ENCODE data around the gene GLI2.

Gene GLI2

GRCh38 chr2:120759543-120760331, 24.1 kb downstream of the GLI2 start:
- no peak for DNase-seq

GRCh38 chr2:120760446-120761135, 24.9 kb downstream of the GLI2 start:
- no peak for DNase-seq

GRCh38 chr2:120761164-120761861, 25.6 kb downstream of the GLI2 start:
- DNase-seq = no peak

DNA sequence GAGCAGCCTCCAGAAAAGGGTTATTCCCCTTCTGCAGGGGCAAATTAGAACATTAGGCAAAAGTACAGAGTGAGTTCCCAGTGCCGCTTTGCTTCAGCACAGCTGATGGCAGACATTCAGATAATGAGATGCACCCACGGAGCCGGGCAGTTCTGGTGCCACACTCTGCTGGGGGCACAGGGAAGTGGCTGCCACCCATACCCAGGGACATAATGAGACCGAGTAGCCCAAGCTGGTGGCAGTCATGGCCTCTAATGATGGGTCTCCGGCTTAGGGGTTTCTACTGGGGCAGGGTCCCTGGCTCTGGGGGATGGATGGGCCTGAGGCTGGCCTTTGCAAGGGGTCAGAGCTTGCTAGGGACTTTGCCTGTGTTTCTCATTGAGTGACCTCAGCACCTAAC, 26.2 kb downstream of the GLI2 start:
- DNase-seq = no peak

DNA sequence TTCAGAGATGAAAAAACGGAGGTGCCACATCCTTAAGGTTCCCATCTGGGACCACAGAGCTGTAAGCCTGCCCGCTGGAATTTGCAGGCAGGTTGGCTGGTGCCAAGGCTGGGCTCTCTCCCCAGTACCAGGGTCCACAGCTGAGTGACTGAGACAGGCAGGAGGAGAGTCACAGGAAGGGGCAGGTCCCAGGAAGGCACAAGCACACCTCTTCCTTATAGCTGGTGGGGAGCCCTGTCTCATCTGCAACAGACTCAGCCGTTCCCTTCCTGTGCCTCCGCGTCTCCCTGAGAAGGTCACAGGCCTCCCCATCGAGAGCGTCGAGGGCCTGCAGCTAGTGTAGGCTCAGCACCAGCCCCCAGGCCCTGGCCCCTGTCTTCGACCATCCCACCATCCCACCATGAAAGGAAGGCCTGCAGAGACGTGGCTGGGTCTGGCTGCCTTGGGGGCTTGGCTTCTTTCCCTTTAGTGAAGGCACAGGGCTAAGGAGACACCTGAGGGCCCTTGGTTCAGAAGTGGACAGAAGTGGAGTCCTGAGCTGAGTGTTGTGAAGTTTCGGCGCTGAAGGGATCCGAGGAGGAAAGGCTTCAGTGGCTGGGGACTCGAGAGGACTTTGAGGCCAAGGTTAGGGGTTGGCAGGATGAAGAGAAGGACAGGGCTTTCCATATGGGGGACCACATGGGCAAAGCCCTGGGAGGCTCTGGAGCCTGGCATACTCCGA, 26.8 kb downstream of the GLI2 start:
- no peak for DNase-seq

- no peak for DNase-seq
Observed at GRCh38 chr2:120763508-120763907, 27.8 kb downstream of the GLI2 start.

DNA sequence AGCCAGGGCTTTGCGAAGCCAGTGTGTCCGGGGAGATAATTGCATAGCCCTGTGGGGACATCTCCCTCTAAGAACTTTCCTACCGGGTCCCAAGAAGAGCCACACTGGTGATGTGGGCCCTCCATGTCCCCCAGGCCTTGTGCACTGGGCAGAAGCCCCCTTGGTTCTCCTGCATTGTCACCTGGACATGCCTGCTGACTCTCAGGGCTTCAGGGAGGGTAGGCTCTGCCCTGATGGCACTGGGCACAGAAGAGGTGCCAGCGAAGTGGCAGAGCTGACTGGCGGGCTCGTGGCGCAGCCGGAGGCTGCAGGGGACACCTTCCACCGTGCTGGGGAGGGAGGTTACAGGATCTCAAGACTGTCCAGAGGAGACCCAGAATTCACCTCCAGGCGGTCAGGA, 28.3 kb downstream of the GLI2 start:
- DNase-seq = no peak

GRCh38 chr2:120764492-120764891, 28.8 kb downstream of the GLI2 start:
- DNase-seq = no peak

DNA sequence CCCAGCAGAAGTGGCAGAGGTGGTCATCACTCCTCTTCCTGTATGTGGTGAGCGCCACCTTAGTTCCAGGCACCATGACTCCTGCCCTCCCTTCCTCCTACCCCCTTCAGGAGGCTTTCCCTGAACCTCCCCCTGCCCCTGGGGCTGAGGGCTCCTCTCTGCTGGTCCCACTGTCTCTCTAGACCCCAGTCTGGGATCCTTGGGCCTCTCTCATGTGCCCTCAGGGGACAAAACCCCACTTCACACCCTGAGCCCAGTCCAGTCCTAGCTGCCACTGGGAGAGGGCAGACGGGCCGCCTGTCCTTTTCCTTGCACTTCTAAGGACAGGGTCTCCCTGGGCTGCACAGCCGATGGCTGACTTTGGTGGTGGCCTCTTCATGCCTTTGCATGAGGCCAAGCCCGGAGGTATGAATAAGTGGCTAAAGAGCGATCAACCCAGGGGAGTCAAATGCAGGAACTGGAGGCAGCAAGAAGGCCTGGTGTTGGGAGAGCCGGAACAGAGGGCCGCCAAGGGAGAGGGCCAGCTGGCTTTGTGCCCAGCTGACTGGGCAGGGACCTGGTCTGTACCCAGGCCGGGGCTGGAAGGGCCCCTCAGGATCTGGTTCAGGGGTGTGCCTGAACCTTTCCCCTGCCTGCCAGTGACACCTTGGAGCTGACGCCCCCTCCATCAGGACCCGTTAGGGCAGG, 29.5 kb downstream of the GLI2 start:
- DNase-seq = no peak

DNA sequence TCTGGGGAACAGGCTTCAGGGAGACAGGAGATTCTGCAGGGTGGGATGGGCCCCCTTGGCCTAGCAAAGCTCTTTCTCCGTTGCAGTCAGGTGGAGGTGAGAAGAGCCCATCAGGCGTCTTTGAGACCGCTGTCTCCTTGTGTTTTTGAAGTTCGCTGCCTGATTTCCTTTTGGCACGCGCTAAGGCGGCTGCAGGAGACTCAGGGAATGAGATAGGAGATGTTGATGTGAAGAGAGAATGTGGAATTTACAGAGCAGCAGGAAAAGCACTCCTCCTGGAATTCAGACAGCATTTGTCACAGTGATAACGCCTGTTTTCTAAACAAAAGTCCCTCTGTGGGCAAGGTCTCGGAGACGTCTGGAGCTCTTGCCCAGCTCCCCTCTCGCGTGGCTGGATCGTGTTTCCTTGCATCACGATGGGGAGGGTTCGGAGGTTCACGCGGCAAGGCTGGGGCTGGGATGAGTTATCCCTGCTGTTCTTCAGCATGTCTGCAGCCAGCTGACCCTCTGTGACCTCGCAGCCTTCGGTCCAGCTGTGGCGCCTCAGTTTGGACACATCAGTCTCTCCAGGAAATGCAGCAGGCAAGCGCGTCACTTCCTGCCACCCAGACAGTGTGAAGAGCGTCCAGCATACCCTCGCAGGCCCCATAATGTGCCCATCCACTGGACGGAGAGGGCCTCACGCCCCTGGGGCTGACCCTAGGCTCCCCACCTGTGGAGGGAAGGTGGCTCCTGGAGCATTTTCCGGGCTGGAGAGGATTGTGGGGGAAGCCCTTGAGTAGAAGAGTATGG, 30.2 kb downstream of the GLI2 start:
- no peak for DNase-seq

DNA sequence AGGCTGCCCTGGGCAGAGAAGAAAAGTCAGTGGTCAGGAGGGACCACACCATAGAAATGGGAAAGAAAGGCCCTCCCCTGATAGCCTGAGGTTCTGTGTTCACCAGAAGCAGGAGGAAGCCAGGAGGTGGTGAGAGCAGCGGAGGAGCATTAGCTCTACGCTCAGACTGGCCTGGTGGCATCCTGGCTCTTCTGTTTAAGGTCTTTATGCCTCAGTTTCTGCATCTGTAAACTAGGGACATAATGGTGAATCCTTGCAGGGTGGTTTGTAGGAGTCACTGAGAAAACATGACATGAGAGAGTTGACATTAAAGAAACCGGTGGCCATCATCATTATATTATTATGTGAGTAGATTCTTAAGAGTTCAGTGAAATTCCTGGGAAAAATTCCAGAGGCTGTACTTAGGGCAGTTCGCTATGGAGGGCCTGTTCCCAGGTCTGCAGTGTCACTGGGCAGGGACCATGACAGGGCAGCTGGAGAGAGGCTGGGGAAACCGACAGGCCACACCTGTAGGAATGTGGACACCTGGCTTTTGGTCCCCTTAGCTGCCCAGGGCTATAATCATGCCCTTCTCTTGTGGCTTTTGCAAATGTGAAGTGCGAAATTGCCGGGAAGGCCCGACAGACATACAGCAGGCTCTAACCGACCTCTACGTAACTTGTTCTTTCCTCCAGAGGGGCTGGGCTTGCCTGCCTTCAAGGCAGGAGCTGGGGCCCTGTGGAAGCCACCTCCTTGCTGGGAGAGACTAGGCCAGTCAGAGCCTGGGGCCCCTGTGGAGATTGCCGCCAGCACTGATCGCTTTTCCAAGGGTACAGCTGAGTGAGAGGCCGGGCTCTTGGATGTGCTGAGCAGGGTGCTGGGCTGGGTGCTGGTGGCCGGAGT, 31.0 kb downstream of the GLI2 start:
- DNase-seq = no peak

GRCh38 chr2:120767486-120768005, 31.9 kb downstream of the GLI2 start:
- no peak for DNase-seq

GRCh38 chr2:120768112-120769048, 32.7 kb downstream of the GLI2 start:
- no peak for DNase-seq

- no peak for DNase-seq
Observed at GRCh38 chr2:120769076-120769786, 33.6 kb downstream of the GLI2 start.

GRCh38 chr2:120769787-120770120, 34.1 kb downstream of the GLI2 start:
- DNase-seq = no peak

DNA sequence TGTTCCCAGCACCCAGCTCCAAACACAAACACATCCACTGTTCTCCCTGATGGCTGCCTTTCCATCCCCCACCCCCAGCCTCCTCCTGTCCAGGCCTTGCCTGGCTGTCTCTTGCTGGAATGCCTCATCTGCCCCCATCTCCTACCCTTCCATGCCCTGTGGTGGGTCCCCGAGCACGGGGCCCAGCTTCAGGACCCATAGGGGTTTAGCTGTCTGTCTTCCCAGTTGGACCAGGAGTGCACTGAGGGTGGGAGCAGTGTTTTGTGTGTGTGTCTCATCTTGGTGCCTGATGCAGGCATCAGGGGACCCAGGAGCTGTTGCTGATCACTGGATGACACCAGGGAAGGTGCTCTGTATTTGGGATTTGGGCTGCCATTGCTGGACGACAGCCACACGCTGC, 34.5 kb downstream of the GLI2 start:
- no peak for DNase-seq

DNA sequence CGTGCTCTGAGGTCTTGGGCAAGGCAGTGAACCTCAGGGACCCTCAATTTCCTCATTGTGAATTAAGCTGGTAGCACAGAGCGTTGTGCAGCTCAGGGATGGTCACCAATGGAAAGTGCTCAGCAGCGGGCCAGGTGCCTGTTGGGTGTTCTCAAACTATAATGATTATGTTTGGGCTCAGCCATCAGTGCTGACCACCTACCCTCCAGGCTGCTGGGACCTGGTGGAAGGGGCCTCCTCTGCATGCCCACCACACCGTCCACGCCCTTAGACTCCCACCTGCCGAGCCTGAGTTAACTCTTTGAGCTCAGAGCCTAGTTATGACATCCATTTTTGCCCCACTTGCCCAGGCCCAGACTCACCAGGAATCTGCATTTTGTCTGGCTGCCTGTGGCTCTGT, 35.0 kb downstream of the GLI2 start:
- DNase-seq = no peak

GRCh38 chr2:120771111-120771780, 35.6 kb downstream of the GLI2 start:
- no peak for DNase-seq

Data from NCI-H345 (cell line).